Measurements from ENCODE around the gene CEMP1.

Gene CEMP1

DNA sequence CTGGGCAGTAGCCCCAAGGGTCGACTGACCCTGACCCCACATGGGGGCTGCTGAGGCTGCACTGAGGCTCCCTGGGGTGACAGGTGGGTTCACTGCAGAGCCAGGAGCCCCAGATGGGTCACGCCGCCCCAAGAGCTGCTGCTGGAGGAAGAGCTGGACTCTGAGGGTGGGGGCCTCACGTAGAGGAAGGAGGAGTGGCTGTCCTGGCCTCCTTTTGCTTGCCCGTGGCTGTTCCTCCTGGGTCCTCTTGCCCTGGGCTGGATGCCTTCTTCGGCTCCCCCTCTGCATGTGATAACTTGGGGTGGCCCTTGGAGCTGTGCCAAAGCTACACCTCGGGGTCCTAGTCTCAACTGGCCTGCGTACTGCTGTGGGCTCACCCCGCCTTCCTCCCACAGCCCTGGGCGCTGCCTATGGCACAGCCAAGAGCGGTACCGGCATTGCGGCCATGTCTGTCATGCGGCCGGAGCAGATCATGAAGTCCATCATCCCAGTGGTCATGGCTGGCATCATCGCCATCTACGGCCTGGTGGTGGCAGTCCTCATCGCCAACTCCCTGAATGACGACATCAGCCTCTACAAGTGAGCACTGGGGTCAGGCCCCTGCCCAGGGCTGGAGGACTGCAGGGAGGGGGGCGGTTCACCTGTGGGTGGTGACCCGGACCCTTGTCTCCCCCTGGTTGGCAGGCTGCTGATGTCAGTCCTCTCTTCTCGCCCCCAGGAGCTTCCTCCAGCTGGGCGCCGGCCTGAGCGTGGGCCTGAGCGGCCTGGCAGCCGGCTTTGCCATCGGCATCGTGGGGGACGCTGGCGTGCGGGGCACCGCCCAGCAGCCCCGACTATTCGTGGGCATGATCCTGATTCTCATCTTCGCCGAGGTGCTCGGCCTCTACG is 12.1 kb downstream of the CEMP1 start:
- DNase-seq (ENCODE audit: low spot score) = no peak

DNA sequence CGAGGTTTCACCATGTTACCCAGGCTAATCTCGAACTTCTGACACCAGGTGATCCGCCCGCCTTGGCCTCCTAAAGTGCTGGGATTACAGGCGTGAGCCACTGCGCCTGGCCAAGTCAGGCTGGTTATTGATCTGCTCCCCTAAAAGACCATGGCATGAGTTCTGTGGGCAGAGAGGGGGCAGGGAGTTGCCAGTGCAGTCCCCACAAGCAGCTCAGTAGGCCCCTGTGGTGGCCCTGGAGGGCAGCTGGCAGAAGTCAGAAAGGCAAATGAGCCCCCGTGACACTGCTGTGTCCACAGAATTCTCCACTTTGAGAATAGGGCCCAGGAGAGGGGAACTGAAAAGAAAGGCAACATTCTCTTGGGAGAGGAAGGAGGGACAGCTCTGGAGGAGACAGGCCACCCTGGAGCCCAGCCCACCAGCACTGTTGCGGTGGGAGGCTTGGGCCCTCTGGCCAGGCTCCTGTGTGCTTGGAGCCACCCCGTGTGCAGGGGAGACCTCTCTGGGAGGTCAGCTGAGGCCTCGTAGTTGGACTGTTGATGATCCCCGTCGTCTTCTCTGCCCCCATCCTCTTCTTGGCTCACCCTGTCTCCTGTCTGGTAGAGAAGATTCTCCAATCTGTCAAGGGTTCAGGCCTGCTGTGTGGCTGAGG is 13.1 kb downstream of the CEMP1 start:
- no peak for DNase-seq (ENCODE audit: low spot score)

DNA sequence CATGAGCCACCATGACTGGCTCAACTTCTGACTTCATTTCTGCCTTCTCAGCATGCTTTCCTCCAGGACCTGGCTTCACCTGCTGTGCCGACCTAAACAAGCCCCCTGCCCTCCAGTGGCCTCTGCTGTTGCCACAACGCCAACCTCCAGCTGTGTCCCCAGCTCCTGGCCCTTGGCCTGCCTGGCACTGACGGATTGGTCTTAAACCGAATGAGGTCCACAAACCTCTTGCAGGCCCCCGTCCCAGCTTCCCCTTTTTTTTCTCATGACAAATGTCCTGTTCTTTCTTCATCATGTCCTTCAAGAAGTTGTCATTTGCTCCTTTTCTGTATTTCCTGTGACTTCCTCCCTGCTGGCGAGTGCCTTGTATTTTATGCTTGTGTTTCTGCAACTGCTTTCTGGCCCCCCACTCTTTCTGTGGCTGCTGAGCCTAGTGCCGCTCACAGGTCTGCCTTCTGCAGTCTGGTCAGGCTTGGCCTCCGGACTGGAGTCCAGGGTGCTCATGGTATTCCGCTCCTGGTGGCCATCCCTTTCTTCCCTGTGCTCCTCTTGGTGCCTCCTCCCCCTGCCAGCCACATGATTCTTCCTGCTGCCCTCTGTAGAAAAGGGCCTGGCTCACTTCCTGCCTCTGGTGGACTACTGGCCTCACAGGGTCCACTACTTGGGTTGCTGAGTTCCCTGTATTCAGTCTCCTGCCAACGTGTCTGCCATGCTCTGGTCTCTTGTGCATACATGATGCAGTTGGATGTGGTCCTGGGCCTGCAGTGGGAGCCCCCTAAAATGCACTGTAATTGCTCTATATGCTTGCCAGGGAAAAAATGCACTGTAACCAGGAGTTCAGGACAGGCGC is 14.6 kb downstream of the CEMP1 start:
- DNase-seq (ENCODE audit: low spot score) = no peak

DNA sequence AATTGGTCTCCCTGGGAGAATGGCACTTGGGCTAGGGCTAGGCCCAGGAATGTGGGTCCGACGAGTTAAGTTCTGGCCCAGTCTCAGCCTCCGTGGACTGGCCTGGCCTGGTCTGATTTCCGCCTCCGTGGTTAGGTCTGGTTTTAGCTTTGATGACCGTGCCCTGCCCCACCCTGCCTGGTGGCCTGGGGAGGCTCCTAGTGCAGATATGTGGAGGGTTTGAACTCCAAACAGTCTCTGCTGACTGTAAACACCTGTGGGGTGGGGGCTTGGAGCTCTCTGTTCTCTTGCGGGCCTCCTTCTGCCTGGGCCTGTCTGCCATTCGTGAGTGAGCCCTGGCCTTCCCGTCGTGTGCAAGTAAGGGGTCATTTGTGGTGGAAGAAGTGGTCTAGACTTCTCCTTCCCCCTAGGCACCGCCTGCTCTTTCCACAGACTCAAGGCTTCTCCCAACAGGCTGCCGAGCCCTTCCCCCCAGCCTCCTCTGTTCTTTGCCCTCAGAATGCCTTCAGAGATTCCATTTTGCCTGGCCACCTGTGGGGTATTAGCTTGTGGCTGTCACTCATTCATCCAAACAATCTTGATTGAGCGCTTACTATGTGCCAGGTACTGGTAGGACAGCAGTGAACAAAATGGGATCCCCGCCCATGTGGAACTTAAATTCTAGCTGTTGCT is 15.9 kb downstream of the CEMP1 start:
- no peak for DNase-seq (ENCODE audit: low spot score)

DNA sequence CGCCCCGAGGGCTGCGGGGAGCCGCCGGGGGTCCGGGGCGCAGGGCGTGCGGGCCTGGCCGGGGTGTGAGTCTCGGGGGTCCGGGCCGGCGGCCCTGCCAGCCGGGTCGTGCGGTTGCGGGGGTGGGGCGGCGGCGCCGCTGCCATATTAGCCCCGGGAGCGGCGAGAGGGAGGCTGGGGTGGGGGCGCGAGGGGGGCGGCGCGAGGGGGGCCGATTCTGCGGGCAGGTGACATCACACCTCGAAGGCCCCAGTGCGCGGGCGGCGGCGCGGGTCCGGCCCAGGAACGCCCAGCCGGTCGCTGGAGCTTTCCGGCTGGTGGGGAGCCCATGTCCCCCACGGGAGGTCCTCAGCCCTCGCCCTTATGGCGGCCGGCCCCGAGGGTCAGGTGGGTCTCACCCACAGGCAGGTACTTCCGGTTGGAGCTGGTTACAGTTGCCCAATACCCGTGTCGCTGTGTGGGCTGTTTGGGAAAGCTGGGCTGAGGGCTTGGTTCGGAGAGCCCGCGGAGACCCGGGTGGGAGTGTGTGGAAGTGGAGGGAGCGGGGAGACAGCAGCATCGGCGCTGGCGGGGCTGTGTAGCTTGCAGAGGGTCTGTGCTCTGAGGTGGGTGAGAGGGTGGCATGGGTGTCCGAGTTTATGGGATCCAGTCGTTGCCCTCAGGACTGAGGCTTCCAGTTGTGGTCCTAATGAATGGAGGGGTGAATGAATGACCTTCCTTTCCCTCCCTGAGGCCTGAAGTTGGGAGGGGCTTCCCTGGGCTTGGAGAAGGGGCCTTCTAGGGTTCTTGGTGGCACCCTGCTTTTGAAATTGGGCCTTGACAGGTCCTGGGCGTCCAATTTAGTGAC is 16.7 kb downstream of the CEMP1 start:
- DNase-seq (ENCODE audit: low spot score) = no peak

DNA sequence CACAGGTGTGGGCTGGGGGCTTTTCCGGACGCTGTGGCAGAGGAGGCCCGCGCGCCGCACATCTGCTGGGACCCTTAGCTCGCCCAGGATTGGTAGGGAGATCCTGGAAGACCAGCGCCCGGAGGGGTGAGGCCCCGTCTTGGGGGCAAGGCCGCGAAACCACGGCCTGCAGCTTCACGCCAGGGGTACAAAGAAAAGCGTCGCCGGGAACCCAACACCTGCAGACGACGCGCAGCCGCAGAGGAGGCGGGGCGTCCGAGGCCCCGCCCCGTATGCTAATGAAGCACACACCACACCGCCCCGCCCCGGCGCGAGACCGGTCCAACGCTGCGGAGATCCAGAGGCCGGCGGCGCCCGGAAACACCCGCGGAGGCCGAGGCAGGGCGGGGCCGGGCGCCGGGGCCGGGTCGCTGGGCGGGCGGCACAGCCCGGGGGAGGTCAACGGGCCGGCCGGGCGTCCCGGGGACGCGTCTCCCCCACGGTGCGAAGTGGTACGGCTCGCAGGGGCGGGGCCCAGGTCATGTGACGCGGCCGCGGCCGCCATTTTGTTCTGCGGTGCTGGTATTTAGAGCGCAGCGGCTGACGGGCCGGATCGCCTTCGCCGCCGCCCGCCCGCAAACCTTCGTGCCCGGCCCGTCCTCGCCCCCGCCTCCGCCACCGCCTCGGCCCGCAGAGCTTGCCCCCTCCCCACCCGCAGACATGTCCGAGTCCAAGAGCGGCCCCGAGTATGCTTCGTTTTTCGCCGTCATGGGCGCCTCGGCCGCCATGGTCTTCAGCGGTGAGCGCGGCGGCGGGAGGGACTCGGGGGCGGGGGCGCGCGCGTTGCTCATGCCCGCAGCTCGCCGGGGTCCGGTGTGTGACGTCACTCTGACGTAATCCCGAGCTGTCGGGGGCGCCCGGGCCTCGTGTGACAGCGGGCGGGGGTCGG is 17.5 kb downstream of the CEMP1 start, which contains the start of gene ATP6V0C:
Gene ATP6V0C, plus strand, starts transcription at position 548 of the 928 bp plus-strand sequence. Its CDS starts 152 bp downstream, at position 700.
- DNase-seq (ENCODE audit: low spot score) = peak; percentile 93

DNA sequence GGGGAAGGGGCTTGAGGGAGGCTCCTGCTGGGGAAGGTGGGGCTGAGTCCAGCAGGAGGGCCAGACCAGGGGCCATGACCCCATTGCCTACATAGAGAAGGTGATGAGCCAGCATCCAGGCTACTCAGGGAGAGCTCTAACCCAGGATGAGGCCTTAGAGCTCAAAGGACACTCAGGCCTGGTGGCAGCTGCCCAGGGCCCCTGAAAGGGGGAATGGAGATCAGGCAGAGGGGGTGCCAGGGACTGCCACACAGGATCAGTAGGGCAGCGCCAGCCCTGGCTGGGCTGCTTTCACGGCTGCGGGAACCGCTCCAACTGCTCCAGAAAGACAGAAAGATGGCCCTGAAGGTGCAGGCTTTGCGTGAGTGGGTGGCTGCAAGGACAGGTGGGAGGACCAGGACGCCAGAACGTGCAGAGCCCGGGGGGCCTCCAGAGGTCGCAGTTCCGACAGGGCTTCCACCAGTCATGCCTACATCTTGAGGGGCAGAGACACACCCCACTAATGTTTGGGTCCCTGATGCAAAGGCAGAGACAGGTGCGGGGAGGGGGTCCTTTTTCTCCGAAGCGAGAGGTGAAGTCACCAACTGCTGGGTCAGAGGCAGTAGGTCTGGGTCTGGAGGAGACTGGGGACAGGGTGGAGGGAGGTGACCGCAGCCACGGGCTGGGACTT is 18.3 kb downstream of the CEMP1 start:
- DNase-seq (ENCODE audit: low spot score) = peak; percentile 22

DNA sequence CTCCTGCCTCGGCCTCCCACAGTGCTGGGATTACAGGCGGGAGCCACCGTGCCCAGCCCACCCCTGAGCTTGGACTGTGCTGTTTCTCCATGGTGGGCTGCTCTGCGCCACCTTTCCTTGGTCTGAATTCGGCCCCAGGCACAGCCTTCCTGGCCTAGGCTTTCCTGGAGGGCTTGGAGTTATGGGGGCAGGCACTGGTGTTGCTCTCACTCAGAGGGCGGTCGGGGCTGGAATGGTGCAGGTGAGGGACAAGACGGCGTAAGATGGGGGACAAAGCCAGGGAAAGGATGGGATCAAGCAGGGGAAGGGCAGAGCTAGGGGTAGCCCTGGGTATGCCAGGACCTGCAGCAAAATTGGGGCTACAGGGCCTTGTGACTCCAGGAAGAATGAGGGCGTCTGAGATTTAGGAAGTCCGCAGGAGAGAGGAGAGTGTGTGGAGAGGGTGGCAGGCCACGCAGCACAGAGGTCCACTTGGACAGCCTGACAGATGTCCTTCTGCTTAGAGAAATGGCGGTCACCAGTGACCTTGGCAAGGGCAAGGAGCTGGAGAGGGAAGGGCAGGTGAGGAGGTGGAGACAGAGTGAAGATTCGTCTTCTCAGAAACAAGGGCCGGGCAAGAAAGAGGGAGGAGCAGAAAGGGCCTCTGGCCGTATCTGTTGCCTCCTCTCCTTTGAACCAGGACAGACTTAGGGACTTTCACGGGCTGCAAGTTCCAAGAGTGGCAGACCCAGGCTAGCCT is 19.0 kb downstream of the CEMP1 start:
- DNase-seq (ENCODE audit: low spot score) = no peak

DNA sequence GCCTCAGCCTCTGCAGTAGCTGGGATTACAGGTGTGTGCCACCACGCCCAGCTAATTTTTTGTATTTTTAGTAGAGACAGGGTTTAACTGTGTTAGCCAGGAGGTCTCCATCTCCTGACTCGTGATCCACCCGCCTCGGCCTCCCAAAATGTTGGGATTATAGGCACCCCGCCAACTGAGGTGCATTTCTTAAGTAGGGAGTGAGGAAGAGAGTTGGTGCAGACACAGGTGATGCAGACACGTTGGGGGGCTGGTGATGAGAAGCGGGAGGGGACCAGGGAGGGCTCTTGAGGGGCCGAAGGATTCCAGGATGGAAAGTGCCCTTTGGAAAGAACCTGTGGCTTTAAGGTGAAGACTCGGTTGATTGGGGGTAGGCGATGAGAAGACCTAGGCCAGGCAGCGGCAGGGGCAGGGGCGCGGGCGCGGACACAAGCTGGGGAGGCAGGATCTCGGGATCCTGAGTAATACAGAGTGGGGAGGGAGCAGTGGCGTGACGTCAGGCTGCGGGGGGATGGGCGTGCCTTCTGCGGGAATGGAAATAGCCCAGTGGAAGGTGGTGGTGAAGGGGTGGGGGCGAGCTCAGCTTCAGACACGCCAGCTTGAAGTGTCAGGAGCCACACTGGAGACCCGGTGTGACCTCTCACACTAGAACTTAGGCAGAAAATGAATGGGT is 19.9 kb downstream of the CEMP1 start:
- DNase-seq (ENCODE audit: low spot score) = no peak

DNA sequence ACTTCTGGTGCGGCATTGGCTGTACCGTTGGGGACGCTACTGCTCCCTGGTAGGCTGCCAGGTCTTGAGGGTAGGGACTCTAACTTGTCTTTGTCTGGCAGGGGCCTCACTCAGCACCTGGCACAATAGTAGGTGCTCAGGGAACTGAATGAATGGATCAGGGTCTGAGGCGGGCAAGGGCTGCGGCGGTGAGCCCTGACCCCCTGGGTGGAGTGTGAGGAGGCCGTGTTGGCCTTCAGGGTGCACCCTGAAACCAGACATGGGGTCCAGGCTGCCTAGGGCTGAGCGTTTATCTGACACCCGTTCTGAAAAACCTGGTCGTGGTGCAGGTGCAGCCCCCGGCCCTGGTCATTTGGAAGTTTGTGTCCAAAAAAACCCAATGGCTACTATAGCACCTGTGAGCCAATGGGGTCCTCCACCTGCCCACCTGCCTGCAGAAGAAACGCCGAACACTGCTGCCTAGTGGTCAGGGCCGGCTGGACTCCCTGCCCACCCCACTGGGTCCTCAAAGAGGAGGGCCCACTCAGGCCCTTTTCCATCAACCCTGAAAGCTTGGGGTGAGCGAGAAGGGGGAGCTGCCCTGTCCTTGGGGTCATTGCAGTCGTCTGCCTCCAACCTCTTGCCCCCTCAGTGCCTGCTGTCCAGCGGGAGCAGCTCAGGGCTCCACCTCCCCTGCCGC is 22.3 kb downstream of the CEMP1 start:
- no peak for DNase-seq (ENCODE audit: low spot score)

DNA sequence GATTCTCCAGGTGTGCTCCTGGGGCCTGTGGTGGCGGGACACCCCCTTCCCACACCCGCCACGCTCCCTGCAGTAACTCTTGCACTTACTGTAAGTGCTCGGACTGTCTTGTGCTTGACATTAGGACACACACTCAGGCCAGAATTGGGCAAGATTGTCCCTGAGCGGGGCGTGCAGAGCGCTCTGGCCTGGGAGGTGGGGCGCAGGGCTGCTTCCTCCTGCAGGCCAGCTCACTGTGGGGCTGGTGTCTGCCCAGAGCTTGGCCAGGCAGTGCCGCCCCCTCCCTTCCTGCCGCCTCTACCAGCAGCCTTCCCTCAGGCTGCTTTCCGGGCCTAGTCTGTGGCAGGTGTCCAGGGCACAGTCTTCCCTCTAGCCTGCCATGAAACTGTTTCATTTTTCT is 23.5 kb downstream of the CEMP1 start:
- DNase-seq (ENCODE audit: low spot score) = no peak

DNA sequence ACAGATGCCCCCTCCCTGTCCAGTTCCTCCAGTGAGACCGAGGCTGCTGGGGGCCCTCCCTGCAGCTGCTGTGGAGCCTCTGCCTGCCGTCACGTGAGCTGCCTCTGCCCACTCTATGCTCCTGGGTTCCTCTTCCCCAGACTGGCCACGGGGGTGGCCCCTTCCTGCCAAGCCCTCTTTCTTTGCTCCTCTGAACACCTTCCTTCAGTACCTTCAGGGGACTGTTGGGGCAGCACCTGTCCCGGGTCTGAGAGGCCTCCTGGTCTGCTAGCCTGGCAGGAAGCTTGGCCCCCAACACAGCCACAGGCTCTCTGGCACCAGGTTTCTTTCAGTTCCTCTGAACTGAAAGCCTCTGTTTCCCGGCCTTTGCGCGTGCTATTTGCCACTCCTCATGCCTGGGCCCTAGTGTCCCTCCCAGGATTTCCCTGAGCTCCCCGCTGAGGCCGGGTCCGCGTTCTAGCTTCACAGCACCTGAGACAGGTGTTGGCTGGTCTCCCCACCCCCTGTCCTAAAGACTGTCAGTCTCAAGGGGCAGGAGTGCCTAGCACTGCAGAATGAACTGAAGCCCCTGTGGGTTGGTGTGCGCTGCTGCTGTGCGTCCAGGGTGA is 24.1 kb downstream of the CEMP1 start:
- no peak for DNase-seq (ENCODE audit: low spot score)

DNA sequence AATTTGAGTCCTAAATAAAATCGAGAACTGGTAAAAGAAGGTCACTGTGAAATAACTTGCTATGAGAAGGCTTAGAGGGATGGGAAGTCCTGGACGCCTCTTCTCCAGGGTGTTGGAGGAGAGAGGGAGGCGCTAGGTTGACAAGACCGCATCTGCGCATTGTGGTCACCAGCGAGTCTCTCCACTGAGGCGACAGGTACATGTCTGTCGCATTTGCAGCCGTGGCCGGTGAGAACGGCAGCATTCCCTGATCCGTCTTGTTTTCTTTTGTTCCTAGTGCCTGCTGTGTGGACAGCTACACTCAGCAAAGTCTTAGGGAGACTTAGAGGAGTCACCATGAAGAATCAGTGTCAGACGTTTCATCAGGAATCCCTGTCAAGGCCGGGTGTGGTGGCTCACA is 25.5 kb downstream of the CEMP1 start:
- DNase-seq (ENCODE audit: low spot score) = no peak

DNA sequence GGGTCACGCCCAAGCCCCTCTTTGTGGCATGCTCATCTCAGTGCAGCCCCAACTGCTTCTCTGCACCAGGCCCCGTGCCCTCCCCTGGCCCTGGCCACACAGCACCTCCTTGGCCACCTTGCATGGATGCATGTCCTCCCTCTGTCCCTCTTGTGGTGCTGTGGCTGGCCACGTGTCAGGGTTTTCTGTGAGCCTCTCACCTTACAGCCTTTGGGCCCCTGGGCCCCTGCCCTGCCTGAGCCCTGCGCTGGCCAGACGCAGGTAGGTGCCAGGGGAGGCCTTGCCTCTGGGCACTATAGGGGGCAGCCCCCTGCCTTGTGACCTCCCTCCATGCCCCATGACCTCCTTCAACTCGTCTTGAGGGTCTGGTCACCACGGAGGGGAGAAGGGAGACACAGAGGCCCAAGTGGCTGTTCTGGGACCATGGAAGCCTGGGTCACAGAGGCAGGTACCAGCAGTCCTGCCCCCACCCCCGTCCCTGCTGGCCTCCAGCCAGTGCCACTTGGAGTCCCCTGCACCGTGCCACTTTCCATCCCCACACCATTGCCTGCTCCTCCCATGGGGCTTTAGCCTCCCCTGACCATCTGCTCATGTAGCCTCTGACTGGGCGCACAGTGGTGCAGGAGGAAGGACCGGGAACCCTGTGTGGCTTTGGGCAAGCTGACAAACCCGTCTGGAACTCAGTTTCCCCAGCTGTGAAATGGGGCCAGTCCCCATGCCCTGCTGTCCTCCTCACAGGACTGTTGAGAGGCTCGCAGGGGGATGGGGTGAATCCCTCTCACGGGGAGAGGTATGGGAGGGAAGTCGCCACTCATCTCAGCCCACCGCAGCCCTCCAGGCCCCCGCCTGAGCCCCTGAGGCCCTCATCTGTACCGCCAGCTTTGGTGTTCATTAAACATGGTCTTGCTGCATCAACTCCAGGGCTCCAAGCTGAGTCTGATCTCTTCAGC is 29.0 kb downstream of the CEMP1 start:
- DNase-seq (ENCODE audit: low spot score) = no peak

DNA sequence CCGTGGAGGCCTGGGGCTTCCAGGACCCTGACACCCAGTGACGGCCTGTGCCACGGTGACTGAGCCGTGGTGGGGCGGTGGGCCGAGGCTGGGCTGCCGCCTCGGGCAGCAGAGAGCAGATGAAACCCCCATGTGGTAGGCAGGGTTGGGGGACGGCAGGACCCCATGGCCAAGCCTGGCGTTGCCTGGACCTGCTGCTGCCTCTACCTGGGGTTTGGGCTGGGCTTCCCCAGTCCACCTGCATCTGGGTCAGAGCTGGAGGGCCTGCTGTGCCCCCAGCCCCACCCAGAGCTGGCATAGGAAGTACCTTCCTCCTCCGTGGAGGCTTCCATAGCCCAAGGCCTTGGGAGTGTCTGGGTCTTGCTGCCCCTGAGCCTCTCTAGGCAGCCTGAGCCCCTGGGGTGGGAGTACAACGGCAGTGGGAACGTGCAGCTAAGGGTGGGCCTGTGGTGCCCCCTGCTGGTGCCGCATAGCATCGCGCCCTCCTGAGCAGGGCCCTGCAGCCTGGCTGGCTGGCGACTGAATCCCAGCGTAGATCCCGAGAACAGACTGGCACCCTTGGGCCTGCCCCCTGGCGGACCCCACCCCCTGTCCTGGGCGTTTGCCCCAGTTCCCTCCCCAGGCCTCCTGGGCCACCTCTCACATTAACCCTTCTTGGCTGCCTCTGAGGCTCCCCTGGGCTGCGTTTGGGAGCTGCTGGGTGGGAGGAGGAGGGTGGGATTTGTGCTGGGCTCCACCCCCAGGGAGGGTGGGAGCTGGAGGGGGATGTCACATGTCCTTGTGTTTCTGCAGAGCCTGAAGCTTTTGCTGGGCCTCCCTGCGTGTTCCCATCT is 30.1 kb downstream of the CEMP1 start:
- DNase-seq (ENCODE audit: low spot score) = peak; percentile 79

All from CD4-positive, alpha-beta T cell treated with Interleukin-15 for 4 hours (primary cell).